ENCODE results near the gene MYOC. TPM values are rescaled to one million over a fixed set of nuclear protein-coding genes. Genes with fewer than 3 reads are reported as not detected.

The MYOC gene
- not detected for total RNA-seq (2021; ENCODE audit: unreplicated experiment)
- not detected in 2 replicates for polyA plus RNA-seq (2012)
- percentile 8 among the genes with signal in this experiment for Bru-seq, nascent RNA
- BruChase-seq, experiment 1, labeled RNA remaining after a 6-hour chase: percentile 5 among the genes with signal in this experiment
- not detected for BruChase-seq, experiment 2, labeled RNA remaining after a 2-hour chase
- long read RNA-seq: 0 reads

DNA sequence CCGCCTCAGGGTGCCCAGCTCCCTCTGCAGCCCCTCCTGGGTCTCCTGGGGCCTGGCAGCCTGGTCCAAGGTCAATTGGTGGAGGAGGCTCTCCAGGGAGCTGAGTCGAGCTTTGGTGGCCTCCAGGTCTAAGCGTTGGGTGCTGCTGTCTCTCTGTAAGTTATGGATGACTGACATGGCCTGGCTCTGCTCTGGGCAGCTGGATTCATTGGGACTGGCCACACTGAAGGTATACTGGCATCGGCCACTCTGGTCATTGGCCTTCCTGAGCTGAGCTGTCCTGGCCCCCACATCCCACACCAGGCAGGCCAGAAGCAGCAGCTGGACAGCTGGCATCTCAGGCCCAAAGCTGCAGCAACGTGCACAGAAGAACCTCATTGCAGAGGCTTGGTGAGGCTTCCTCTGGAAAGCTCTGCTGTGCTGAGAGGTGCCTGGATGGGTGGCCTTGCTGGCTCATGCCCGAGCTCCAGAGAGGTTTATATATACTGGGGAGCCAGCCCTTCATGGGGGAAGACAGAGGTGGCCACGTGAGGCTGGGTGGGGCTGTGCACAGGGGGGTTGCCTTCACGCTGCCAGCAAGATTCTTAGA is at the start of gene MYOC:
TSS of gene MYOC (minus strand) at position 455 of the 589 bp plus-strand sequence. CDS start at position 378, 77 bp downstream.
- Histone ChIP-seq H3K4me3 (replicated peaks in 1 of 2; ENCODE audit: low read depth in 1 of 2, low read length in 2 of 2) (no peak within 1 kb of the TSS), H3K9me2 (ENCODE audit: insufficient read depth) (no peaks in the 10 kb centered on the region), H3K9me3 (ENCODE audit: control insufficient read depth in 1 of 2, insufficient read depth in 1 of 2, low read depth in 1 of 2, low read length in 2 of 2) (no peaks in the 10 kb centered on the region), H3K4me2 (ENCODE audit: low read length) (no peak within 1 kb of the TSS), H3K9ac (ENCODE audit: low read length) (no peak within 1 kb of the TSS), H3K4me1 (ENCODE audit: control insufficient read depth in 1 of 2, insufficient read depth in 2 of 2, low read length in 2 of 2) (peaks cover 0 to 12% of the 10 kb centered on the region in 2 experiments; a peak in 3 of 4 replicates), H3K27me3 (ENCODE audit: insufficient read depth, low read length) (no peaks in the 10 kb centered on the region), H4K20me1 (ENCODE audit: insufficient read depth) (no peaks in the 10 kb centered on the region), H3K27ac (ENCODE audit: low read depth, low read length) (no peak within 1 kb of the TSS), H2AFZ (ENCODE audit: low read depth, low read length, poor library complexity, severe bottlenecking) (no peak within 1 kb of the TSS), H3K36me3 (ENCODE audit: control insufficient read depth in 1 of 2, insufficient read depth in 2 of 2, low read length in 2 of 2) (no peaks in the 10 kb centered on the region), H3K79me2 (ENCODE audit: insufficient read depth, low read length) (no peaks in the 10 kb centered on the region)
- DNase-seq (ENCODE audit: low read depth, low spot score) (no peak), ATAC-seq (no peak)
- ChIA-PET RAD21 (ENCODE audit: low non-redundant PET in 1 of 2, low total read pairs in 2 of 2, uncharacterized antibody in 2 of 2, unreplicated experiment in 2 of 2) (no interaction called here), CTCF (interaction anchor here (1.2 kb wide), 1 partner anchor 64 kb away, joined by 4 read pairs; no protein-coding TSS in a partner anchor), POLR2A (no interaction called here)
- no TSS peak for BruUV-seq (replicated peaks)
- TF ChIP-seq ZFX (IDR thresholded peaks at IDR 0.05) (no peak), ELF1 (IDR thresholded peaks at IDR 0.05; ENCODE audit: borderline replicate concordance, low read depth) (no peak), RAD21 (IDR thresholded peaks at IDR 0.05; ENCODE audit: low read depth) (no peak)
- TF ChIP-seq, protein P1, sequence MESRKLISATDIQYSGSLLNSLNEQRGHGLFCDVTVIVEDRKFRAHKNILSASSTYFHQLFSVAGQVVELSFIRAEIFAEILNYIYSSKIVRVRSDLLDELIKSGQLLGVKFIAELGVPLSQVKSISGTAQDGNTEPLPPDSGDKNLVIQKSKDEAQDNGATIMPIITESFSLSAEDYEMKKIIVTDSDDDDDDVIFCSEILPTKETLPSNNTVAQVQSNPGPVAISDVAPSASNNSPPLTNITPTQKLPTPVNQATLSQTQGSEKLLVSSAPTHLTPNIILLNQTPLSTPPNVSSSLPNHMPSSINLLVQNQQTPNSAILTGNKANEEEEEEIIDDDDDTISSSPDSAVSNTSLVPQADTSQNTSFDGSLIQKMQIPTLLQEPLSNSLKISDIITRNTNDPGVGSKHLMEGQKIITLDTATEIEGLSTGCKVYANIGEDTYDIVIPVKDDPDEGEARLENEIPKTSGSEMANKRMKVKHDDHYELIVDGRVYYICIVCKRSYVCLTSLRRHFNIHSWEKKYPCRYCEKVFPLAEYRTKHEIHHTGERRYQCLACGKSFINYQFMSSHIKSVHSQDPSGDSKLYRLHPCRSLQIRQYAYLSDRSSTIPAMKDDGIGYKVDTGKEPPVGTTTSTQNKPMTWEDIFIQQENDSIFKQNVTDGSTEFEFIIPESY (IDR thresholded peaks at IDR 0.05; ENCODE audit: extremely low read depth, insufficient replicate concordance, low read length): no peak
- intact Hi-C loops (cut with micrococcal nuclease): no loop called here

DNA sequence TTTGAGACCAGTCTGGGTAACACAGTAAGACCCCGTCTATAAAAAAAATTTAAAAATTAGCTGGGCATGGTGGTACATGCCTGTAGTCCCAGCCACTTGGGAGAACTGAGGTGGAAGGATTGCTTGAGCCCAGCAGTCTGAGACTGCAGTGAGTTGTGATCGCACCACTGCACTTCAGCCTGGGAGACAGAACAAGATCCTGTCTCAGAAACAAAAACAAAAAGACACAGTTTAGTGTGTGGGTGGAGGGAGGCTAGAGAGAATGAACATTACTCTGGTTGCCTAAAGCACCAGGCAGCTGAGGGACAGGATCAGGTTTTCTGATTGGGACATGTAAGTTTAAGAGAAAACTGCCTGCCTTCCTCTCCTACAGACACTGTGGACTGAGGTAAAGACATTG is 47.0 kb upstream of the MYOC start:
- ChIA-PET CTCF (no interaction called here), RAD21 (ENCODE audit: low non-redundant PET in 1 of 2, low total read pairs in 2 of 2, uncharacterized antibody in 2 of 2, unreplicated experiment in 2 of 2) (no interaction called here), POLR2A (no interaction called here)
- H3K4me1 ChIP-seq (ENCODE audit: control insufficient read depth in 1 of 2, insufficient read depth in 2 of 2, low read length in 2 of 2): no peaks in the 10 kb centered on the region
- no peak for TF ChIP-seq POLR2A (IDR thresholded peaks at IDR 0.05; ENCODE audit: borderline replicate concordance, extremely low read depth, insufficient read depth, insufficient read length)
- TF ChIP-seq CBX3 (IDR thresholded peaks at IDR 0.05; ENCODE audit: low read depth): no peak
- TF ChIP-seq EZH2phosphoT487 (IDR thresholded peaks at IDR 0.05; ENCODE audit: borderline replicate concordance): no peak
- TF ChIP-seq SRF (IDR thresholded peaks at IDR 0.05; ENCODE audit: low read depth): no peak
- TF ChIP-seq YY1 (IDR thresholded peaks at IDR 0.05; ENCODE audit: extremely low read depth, insufficient replicate concordance, low read depth, low read length): no peak
- TF ChIP-seq RAD21 (IDR thresholded peaks at IDR 0.05; ENCODE audit: low read depth): no peak
- TF ChIP-seq, protein P2, sequence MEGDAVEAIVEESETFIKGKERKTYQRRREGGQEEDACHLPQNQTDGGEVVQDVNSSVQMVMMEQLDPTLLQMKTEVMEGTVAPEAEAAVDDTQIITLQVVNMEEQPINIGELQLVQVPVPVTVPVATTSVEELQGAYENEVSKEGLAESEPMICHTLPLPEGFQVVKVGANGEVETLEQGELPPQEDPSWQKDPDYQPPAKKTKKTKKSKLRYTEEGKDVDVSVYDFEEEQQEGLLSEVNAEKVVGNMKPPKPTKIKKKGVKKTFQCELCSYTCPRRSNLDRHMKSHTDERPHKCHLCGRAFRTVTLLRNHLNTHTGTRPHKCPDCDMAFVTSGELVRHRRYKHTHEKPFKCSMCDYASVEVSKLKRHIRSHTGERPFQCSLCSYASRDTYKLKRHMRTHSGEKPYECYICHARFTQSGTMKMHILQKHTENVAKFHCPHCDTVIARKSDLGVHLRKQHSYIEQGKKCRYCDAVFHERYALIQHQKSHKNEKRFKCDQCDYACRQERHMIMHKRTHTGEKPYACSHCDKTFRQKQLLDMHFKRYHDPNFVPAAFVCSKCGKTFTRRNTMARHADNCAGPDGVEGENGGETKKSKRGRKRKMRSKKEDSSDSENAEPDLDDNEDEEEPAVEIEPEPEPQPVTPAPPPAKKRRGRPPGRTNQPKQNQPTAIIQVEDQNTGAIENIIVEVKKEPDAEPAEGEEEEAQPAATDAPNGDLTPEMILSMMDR (IDR thresholded peaks at IDR 0.05 in 2 of 3, conservative IDR thresholded peaks at IDR 0.05 in 1 of 3; ENCODE audit: borderline replicate concordance in 1 of 3, insufficient read depth in 1 of 3, low read depth in 2 of 3, low read length in 2 of 3): no peak
- TF ChIP-seq FOSL1 (IDR thresholded peaks at IDR 0.05; ENCODE audit: low read depth): no peak
- no peak for TF ChIP-seq CEBPB (IDR thresholded peaks at IDR 0.05; ENCODE audit: low read depth)
- intact Hi-C loops (cut with micrococcal nuclease): no loop called here
- no peak overlapping the region for H3K27ac ChIP-seq (ENCODE audit: low read depth, low read length)
- no peak overlapping the region for H3K9ac ChIP-seq (ENCODE audit: low read length)
- H3K4me3 ChIP-seq (replicated peaks in 1 of 2; ENCODE audit: low read depth in 1 of 2, low read length in 2 of 2): no peak overlapping the region
- no peaks in the 10 kb centered on the region for H3K9me3 ChIP-seq (ENCODE audit: control insufficient read depth in 1 of 2, insufficient read depth in 1 of 2, low read depth in 1 of 2, low read length in 2 of 2)
- H3K36me3 ChIP-seq (ENCODE audit: control insufficient read depth in 1 of 2, insufficient read depth in 2 of 2, low read length in 2 of 2): no peaks in the 10 kb centered on the region
- no peaks in the 10 kb centered on the region for H3K27me3 ChIP-seq (ENCODE audit: insufficient read depth, low read length)
- H3K9me2 ChIP-seq (ENCODE audit: insufficient read depth): no peaks in the 10 kb centered on the region
- no peaks in the 10 kb centered on the region for H3K79me2 ChIP-seq (ENCODE audit: insufficient read depth, low read length)
- no TSS peak for BruUV-seq (replicated peaks)
- ATAC-seq: no peak
- no peak for DNase-seq (ENCODE audit: low read depth, low spot score)
- no peak overlapping the region for H2AFZ ChIP-seq (ENCODE audit: low read depth, low read length, poor library complexity, severe bottlenecking)
- no peaks in the 10 kb centered on the region for H4K20me1 ChIP-seq (ENCODE audit: insufficient read depth)
- H3K4me2 ChIP-seq (ENCODE audit: low read length): no peak overlapping the region
